ENCODE measurements around the gene SCAF1.

Gene SCAF1

DNA sequence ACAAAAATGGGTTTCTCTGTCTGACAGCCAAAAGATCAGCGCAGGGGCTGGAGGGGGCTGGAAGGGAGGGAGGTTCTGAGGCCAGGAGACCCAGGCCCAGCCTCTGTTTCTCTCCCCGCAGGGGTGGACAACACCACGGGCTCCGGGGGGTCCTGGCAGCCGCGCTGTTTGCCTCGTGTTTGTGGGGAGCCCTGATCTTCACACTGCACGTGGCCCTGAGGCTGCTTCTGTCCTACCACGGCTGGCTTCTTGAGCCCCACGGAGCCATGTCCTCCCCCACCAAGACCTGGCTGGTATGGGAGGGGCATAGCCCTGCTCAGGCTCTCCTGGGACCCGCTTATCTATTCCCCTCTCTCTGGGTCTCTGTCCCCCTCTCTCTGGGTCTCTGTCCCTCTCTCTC lies 58.6 kb downstream of the SCAF1 start:
- DNase-seq (ENCODE audit: low read depth) = no peak
- TF ChIP-seq CTCF (conservative IDR thresholded peaks at IDR 0.05; ENCODE audit: control insufficient read depth, insufficient read depth, low read depth, low read length) = no peak
- H3K4me3 ChIP-seq (ENCODE audit: control insufficient read depth, low read depth, low read length) = no peak overlapping the region

DNA sequence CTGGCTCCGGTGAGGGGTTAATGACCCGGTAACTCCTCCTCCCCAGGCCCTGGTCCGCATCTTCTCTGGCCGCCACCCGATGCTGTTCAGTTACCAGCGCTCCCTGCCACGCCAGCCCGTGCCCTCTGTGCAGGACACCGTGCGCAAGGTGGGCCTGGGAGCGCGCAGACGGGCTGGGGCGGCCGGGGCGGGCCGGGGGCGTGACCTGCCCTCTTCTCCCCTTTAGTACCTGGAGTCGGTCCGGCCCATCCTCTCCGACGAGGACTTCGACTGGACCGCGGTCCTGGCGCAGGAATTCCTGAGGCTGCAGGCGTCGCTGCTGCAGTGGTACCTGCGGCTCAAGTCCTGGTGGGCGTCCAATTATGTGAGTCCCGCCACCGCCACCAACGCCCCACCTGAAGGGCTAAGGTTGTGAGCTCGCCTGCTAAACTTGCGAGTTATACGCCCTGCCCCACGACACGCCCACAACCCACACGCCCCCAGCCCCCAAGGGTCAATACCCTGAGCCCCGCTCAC lies 59.3 kb downstream of the SCAF1 start:
- no peak overlapping the region for H3K4me3 ChIP-seq (ENCODE audit: control insufficient read depth, low read depth, low read length)
- DNase-seq (ENCODE audit: low read depth) = no peak
- no peak for TF ChIP-seq CTCF (conservative IDR thresholded peaks at IDR 0.05; ENCODE audit: control insufficient read depth, insufficient read depth, low read depth, low read length)

DNA sequence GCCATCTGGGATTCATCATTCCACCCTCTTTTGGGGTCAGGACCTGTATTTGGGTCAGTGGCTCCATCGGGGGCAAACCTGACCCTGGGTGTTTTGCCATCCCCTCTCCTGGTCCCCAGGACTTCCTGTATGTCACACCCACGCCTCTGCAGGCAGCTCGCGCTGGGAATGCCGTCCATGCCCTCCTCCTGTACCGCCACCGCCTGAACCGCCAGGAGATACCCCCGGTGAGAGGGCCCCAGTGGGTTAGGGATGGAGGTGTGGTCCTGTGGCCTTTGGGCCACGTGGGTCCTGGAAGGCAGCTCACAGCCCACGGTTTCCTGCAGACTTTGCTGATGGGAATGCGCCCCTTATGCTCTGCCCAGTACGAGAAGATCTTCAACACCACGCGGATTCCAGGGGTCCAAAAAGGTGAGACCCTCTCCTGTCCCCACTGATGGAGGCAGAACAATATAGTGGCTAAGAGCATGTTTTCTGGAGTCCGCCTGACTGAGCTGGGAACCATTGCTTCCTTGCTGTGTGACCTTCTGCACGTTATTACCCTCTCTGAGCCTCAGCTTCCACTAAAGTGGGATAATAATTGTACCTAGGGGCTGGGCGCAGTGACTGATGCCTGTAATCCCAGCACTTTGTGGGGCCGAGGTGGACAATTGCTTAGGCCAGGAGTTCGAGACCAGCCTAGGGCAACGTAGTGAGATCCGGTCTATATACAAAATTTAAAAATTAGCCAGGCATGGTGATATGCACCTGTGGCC lies 63.1 kb downstream of the SCAF1 start:
- no peak overlapping the region for H3K4me3 ChIP-seq (ENCODE audit: control insufficient read depth, low read depth, low read length)
- no peak for DNase-seq (ENCODE audit: low read depth)
- no peak for TF ChIP-seq CTCF (conservative IDR thresholded peaks at IDR 0.05; ENCODE audit: control insufficient read depth, insufficient read depth, low read depth, low read length)

DNA sequence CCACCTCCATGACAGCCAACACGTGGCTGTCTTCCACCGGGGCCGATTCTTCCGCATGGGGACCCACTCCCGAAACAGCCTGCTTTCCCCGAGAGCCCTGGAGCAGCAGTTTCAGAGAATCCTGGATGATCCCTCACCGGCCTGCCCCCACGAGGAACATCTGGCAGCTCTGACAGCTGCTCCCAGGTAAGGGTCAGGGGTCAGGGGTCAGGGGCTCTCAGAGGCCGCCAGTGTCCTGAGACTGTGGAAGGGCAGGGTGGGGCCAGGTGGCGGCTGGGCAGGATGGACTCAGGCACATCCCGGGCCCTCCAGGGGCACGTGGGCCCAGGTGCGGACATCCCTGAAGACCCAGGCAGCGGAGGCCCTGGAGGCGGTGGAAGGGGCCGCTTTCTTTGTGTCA lies 63.9 kb downstream of the SCAF1 start:
- TF ChIP-seq CTCF (conservative IDR thresholded peaks at IDR 0.05; ENCODE audit: control insufficient read depth, insufficient read depth, low read depth, low read length) = no peak
- H3K4me3 ChIP-seq (ENCODE audit: control insufficient read depth, low read depth, low read length) = no peak overlapping the region
- no peak for DNase-seq (ENCODE audit: low read depth)

All from fibroblast of mammary gland (primary cell).